Measurements from ENCODE around the gene SNX32.

Gene SNX32

GRCh38 chr11:65796726-65797601, 36.8 kb upstream of the SNX32 start:
- no peak for DNase-seq (ENCODE audit: low read depth in 3 of 3, low spot score in 1 of 3)

GRCh38 chr11:65797711-65798110, 36.1 kb upstream of the SNX32 start:
- no peak for DNase-seq (ENCODE audit: low read depth in 3 of 3, low spot score in 1 of 3)

- DNase-seq (ENCODE audit: low read depth in 3 of 3, low spot score in 1 of 3), result no peak
These were observed 34.9 kb upstream of the SNX32 start for GRCh38 chr11:65798882-65799281.

DNA sequence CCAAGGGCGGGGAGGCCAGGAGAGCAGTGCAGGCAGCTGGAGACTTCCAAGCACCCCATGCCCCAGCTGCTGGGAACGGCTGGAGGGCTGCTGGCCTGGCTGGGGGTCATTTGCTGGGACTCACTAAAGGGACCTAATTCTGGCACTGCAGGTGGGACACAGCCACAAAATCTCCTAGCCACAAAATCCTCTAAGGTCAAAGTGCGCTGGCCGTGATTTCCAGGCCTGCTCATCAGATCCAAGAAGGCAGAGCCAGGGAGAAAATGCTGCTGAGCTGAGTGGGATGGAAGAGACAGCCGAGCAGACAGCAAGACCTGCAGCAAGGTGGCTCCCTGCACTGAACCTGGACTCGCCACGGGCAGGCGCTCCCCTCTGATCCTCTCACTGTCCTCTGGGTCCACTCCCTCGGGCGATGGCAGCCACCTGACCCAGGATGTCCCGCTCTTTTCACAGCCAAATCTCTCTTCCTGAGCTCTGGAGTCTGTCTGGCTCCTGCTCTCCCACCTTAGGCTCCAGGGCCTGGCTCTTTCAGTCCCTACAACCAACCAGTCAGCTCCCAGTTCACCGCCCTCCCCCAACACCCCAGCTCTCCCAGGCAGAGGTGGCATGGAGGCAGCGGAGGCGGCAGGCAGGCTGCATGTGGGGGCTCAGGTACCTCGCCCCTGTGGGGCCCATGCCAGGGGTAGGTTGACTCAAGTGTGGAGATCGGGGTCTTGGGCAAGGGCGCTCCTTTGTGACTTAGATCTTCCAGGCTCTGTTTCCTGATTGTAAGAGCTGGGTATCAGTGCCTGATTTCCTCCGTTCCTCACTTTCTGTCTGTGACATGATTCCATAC, 32.4 kb upstream of the SNX32 start:
- no peak for DNase-seq (ENCODE audit: low read depth in 3 of 3, low spot score in 1 of 3)

GRCh38 chr11:65802841-65803240, 30.9 kb upstream of the SNX32 start:
- DNase-seq (ENCODE audit: low read depth in 3 of 3, low spot score in 1 of 3), result no peak

GRCh38 chr11:65803797-65804492, 29.8 kb upstream of the SNX32 start:
- no peak for DNase-seq (ENCODE audit: low read depth in 3 of 3, low spot score in 1 of 3)

DNA sequence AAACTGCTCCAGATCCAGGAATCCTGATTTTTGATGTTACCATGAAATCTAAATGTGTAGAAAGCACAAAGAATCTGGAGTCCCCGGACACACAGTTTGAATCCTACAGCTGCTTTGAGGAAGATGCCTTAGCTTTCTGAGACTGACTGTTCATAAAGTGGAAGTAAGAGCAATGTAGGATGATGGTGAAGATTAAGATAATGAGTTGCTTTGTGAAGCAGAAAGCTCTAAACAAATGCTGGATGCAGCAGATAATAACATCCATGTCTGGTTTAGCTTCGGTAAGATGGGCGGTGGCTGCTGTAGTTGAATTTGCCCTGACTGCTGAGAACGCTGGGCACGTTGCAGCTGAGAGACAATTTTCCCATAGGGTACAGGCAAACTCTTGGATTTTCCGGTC, 26.8 kb upstream of the SNX32 start:
- no peak for DNase-seq (ENCODE audit: low read depth in 3 of 3, low spot score in 1 of 3)

DNA sequence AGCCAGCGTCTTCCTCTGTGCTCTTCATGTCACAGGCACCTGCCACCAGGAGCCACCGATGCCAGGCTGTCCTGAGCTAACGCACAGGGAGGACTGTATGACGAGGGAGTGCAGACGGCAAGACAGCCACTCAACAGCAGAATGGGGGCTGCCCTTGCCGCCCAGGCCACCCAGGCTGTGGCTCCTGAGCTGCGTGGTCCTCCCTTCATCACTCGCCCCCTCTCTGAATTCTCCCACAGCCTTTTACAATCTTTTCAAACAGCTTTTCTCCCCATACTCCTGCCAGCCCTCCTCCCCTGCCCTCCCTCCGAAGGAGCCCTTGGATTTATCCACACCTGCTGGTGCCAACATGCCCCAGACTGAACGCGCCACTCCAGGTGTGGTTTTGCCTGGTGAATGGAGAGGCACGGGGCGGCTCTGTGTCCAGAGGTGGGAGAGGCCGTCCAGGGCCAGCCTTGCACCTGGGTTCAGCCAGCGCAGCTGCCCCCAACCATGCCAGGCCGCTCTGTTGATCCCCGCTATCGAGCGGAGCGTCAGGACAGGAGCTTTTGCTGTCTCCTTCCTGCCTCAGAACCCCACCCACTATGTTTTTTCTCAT, 24.9 kb upstream of the SNX32 start:
- DNase-seq (ENCODE audit: low read depth in 3 of 3, low spot score in 1 of 3), result no peak

GRCh38 chr11:65809496-65809895, 24.3 kb upstream of the SNX32 start:
- DNase-seq (ENCODE audit: low read depth in 3 of 3, low spot score in 1 of 3), result no peak

- DNase-seq (ENCODE audit: low read depth in 3 of 3, low spot score in 1 of 3), result no peak
These were observed 23.5 kb upstream of the SNX32 start for GRCh38 chr11:65810046-65810868.

- no peak for DNase-seq (ENCODE audit: low read depth in 3 of 3, low spot score in 1 of 3)
These were observed 21.8 kb upstream of the SNX32 start for GRCh38 chr11:65811764-65812475.

GRCh38 chr11:65814131-65814985, 19.4 kb upstream of the SNX32 start:
- no peak for DNase-seq (ENCODE audit: low read depth in 3 of 3, low spot score in 1 of 3)

DNA sequence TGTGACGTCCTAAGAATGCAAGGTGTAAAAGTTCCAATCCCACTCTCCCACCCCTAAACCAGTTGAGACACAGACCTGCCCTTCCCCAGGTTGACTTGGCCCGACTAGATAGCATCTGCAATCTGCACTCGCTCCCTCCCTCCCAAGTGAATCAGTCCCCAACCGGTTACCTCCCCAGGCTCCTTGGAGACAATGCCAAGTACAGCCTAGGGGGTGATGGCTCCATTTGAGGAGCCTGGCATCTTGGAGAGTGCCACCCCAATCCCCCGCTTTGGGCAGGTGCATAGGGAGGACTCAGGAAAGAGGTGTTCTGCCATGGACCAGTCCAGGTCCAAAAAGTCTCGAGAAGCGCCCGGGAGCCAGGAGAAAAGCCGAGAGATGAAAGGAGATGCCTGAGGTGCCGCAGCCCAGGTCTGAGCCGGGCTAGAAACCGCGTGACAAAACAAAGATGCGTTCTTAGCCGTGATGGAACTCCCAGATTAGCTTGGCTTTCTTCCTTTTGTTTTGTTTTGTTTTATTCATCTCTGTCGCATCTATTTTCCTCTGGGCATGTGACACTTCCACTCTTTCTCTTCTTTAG, 18.7 kb upstream of the SNX32 start:
- DNase-seq (ENCODE audit: low read depth in 3 of 3, low spot score in 1 of 3), result no peak

GRCh38 chr11:65816696-65817095, 17.1 kb upstream of the SNX32 start:
- no peak for DNase-seq (ENCODE audit: low read depth in 3 of 3, low spot score in 1 of 3)

DNA sequence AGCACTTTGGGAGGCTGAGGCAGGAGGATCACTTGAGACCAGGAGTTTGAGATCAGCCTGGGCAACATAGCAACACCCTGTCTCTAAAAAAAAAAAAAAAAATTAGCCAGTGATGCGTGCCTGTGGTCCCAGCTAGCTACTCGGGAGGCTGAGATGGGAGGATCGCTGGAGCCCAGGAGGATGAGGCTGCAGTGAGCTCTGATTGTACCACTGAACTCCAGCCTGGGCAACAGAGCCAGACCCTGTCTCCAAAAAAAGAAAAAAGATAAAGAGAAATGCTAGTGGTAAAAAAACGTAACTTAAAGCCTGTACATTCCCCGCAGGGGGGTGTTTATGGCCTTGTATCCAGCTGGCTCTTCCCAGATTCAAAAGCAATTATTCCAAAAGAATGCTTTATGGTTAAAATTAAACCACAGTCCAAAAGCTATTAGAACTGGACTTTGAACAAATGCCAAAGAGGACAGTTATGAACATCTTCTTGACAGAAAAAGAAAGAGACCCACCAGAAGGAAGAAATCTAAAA, 16.4 kb upstream of the SNX32 start:
- DNase-seq (ENCODE audit: low read depth in 3 of 3, low spot score in 1 of 3), result no peak

GRCh38 chr11:65817835-65818680, 15.7 kb upstream of the SNX32 start:
- DNase-seq (ENCODE audit: low read depth in 3 of 3, low spot score in 1 of 3), result peak; percentile 80 to 94 (median 89)

DNA sequence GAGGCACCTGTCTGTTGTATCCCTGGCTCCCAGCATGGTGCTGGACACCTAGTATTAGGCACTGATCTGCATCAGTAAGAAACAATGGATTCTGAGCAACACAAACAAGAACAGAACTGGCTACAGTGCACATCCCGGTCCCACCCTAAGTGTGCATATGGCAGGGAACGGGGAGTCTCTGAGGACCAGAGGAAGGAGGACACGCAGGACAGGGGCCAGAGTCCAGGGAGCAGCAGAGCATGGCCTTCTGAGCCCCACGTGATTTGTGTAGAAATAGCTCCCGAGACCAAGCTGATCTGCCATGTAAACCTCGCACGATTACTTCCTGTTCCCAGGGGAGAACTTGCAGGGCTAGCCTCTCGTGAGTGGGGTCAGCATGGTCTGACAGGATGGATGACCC, 12.7 kb upstream of the SNX32 start:
- no peak for DNase-seq (ENCODE audit: low read depth in 3 of 3, low spot score in 1 of 3)

Data from stimulated activated CD4-positive, alpha-beta T cell treated with anti-CD3 and anti-CD28 coated beads, TNF-alpha, amount 100 ng/mL, for 1 hour (primary cell).